Heart left ventricle (tissue), 16 donors: ENCODE measurements around the gene COL26A1. TPM values are rescaled to one million over a fixed set of nuclear protein-coding genes. Genes with fewer than 3 reads are reported as not detected.

Experiments
- ATAC-seq, 4 donors: fragments of 200-7000 bp; cut with Tn5 transposase; one replicate each; pipeline ENCODE4 v1.9.1; 2020 to 2022; ENCODE audit warnings: moderate library complexity in 4 of 4, mild to moderate bottlenecking in 3 of 4, moderate number of reproducible peaks in 1 of 4
- DNase-seq, 5 donors: peaks; one replicate each; pipeline ENCODE4 v3.0.0-alpha.2; 2020
- H3K27ac ChIP-seq, 12 donors: fragments of 200-600 bp; sonication (generic) in 4 of 12; one replicate each; pipeline versions ENCODE4 v1.5.0 to v1.8.0; 2016 to 2022; ENCODE audit warnings: mild to moderate bottlenecking in 2 of 12
- H3K27me3 ChIP-seq, 9 donors: fragments of 200-600 bp; sonication (generic) in 2 of 9; one replicate each; pipeline versions ENCODE4 v1.5.1 to v1.8.0; 2016 to 2022; ENCODE audit warnings: mild to moderate bottlenecking in 3 of 9
- H3K36me3 ChIP-seq, 9 donors: fragments of 200-600 bp; sonication (generic) in 2 of 9; one replicate each; pipeline versions ENCODE4 v1.5.0 to v1.8.0; 2018 to 2022; ENCODE audit warnings: mild to moderate bottlenecking in 2 of 9
- H3K4me1 ChIP-seq, 12 donors: fragments of 200-600 bp; sonication (generic) in 4 of 12; one replicate each; pipeline versions ENCODE4 v1.5.0 to v1.8.0; 2016 to 2022; ENCODE audit warnings: mild to moderate bottlenecking in 3 of 12
- H3K4me3 ChIP-seq, 12 donors: fragments of 200-600 bp; sonication (generic) in 4 of 12; one replicate each; pipeline versions ENCODE4 v1.5.0 to v1.8.0; 2017 to 2022; ENCODE audit warnings: mild to moderate bottlenecking in 9 of 12, moderate library complexity in 4 of 12
- H3K9me3 ChIP-seq, 12 donors: fragments of 200-600 bp; sonication (generic) in 4 of 12; one replicate each; pipeline versions ENCODE4 v1.5.0 to v1.8.0; 2016 to 2022; ENCODE audit warnings: mild to moderate bottlenecking in 1 of 12
- CTCF ChIP-seq, 12 donors: fragments of 200-600 bp; sonication (generic) in 4 of 12; IDR thresholded peaks; one replicate each; pipeline versions ENCODE4 v1.5.0 to v1.8.0; 2018 to 2022; ENCODE audit warnings: antibody characterized with exemption in 12 of 12, mild to moderate bottlenecking in 5 of 12
- POLR2A ChIP-seq, 2 donors: fragments of 450-650 bp; IDR thresholded peaks; one replicate each; pipeline ENCODE4 v1.6.1; 2017; ENCODE audit warnings: antibody characterized with exemption in 2 of 2, mild to moderate bottlenecking in 2 of 2, moderate library complexity in 2 of 2
- WGBS, 4 donors: extraction: QIAGEN DNeasy Blood & Tissue Kit in 2 of 4; methylation state at CpG; one replicate each; pipeline versions ENCODE4 v1.1.5 to v1.1.7; 2013 to 2018; 5-methylcytosine and 5-hydroxymethylcytosine counted together
- intact Hi-C, 10 donors: fragments of 100-400 bp; cut with DNase I; formaldehyde crosslinking; loops; one replicate each; pipeline versions ENCODE4 v1.11.1 to v1.14.2; 2022
- polyA plus RNA-seq, 2 donors: library from polyadenylated mRNA; stranded (reverse); fragments of 200-250 nt; gene quantifications; one replicate each; pipeline ENCODE4 v1.2.3, GENCODE V29; 2013
- total RNA-seq, 9 donors: library from RNA; depleted of rRNA in 2 of 9; stranded (reverse); fragments of >200 nt in 2 of 9; fragmentation: NEBNext Ultra II Directional in 3 of 9; extraction: Animal tissue kit (Norgen Biotek cat#: 25700) in 3 of 9; gene quantifications; one replicate each; pipeline versions ENCODE4 v1.1.0 to v1.2.4, GENCODE V29; 2016 to 2023
- donor health status: ischemic (EF 13 %, LVEDD 7.1; RV severe dilation, severe dysfunction).
- donor health status: healthy with polysubstance abuse.
- donor health status: DM: no; HTN: yes; CAD: no.
- donor health status: DM: no; HTN: no; CAD: no.
- donor health status: ischemic (EF 25% LVEDD 6.9; RV normal size, moderate dysfunction).
- donor health status: ischemic (EF 25% LVEDD 5.7; RV mildly dilated, moderate dysfunction).
- donor health status: healthy.
- donor health status: DM: yes; HTN: yes; CAD: no.
- donor health status: ischemic (EF 35%, LVEDD 5.7; RV mildly dilated, moderate dysfunction).
- donor health status: nonischemic (EF 11% LVEDD 7.7; RV severe dilation, severe dysfunction).
- donor health status: DM: yes; HTN: yes; CAD: no.
- donor health status: PGD.
- donor health status: ischemic (EF 29% LVEDD 5.4; RV normal size, mild dysfunction).
- donor health status: nonischemic (EF 23%, LVEDD 6.1; RV moderate dilation, normal function).

COL26A1 gene
- total and polyA plus RNA-seq, 11 donors = 0.08 to 2.1 TPM; not detected in 9

- H3K4me1 ChIP-seq = no peaks in the 10 kb centered on the region
- TF ChIP-seq CTCF (IDR thresholded peaks at IDR 0.05) (no peak), POLR2A (IDR thresholded peaks at IDR 0.05) (no peak)
- 91 to 94% (median 93%) methylated on average over 5 of the region's 5 CpGs for whole genome bisulfite sequencing, 4 donors
- ATAC-seq (no peak), DNase-seq (peak in 3 of 5 donors; percentile 0 to 51 (median 14))
- no peak overlapping the region for H3K27ac ChIP-seq
- H3K27me3 ChIP-seq = no peaks in the 10 kb centered on the region
- intact Hi-C loops = loop anchor here in 3 of 10 donors (5.0 to 10.0 kb wide), 5 partner anchors 135 to 843 kb away; partner anchors contain the start of gene CUX1 (in 1 of the 3)
- H3K36me3 ChIP-seq = no peaks in the 10 kb centered on the region
- H3K4me3 ChIP-seq = no peak overlapping the region
- H3K9me3 ChIP-seq = no peaks in the 10 kb centered on the region
Observed at GRCh38 chr7:101549734-101550133, 187.1 kb downstream of the COL26A1 start.

- Histone ChIP-seq H3K4me1 (no peaks in the 10 kb centered on the region), H3K9me3 (no peaks in the 10 kb centered on the region), H3K27ac (no peak overlapping the region), H3K27me3 (no peaks in the 10 kb centered on the region), H3K4me3 (no peak overlapping the region), H3K36me3 (no peaks in the 10 kb centered on the region)
- DNase-seq = peak in 3 of 5 donors; percentile 2 to 57 (median 13)
- TF ChIP-seq CTCF (IDR thresholded peaks at IDR 0.05) = no peak
- TF ChIP-seq POLR2A (IDR thresholded peaks at IDR 0.05) = no peak
- ATAC-seq = peak in 1 of 4 donors; percentile 23
- intact Hi-C loops = no loop called here
- 67 to 72% (median 68%) methylated on average over 24 to 26 of the region's 26 CpGs for WGBS, 4 donors
Observed at GRCh38 chr7:101550641-101551541, 188.2 kb downstream of the COL26A1 start.

GRCh38 chr7:101553018-101553770 is 190.5 kb downstream of the COL26A1 start:
- 84 to 87% (median 85%) methylated on average over 22 to 23 of the region's 23 CpGs for WGBS, 4 donors
- no peaks in the 10 kb centered on the region for H3K27me3 ChIP-seq
- H3K4me3 ChIP-seq = no peak overlapping the region
- intact Hi-C loops = no loop called here
- no peaks in the 10 kb centered on the region for H3K36me3 ChIP-seq
- TF ChIP-seq CTCF (IDR thresholded peaks at IDR 0.05) = no peak
- no peak for TF ChIP-seq POLR2A (IDR thresholded peaks at IDR 0.05)
- DNase-seq (peak in 1 of 5 donors; percentile 17), ATAC-seq (no peak)
- H3K27ac ChIP-seq = no peak overlapping the region
- no peaks in the 10 kb centered on the region for H3K4me1 ChIP-seq
- H3K9me3 ChIP-seq = no peaks in the 10 kb centered on the region
